K562 (cell line): ENCODE measurements around the gene ENO3.

ENCODE experiments used
- CTCF ChIP-seq, 3 experiments: IDR thresholded peaks in 2 of 3; conservative IDR thresholded peaks in 1 of 3; 2 replicates each; pipeline ENCODE4 v1.5.1; 2011 to 2012; ENCODE audit warnings: low read length in 3 of 3, mild to moderate bottlenecking in 3 of 3, control low read depth in 2 of 3, improper control_type of control experiment in 1 of 3, inconsistent platforms in 1 of 3, low read depth in 1 of 3, mixed read lengths in 1 of 3, moderate library complexity in 1 of 3; ENCODE audit not compliant: insufficient read depth in 2 of 3
- MAFK ChIP-seq: IDR thresholded peaks from 2 replicates; pipeline ENCODE4 v1.6.1; 2011; ENCODE audit warnings: low read length, improper control_type of control experiment
- SAFB ChIP-seq: fragments of 200-400 bp; formaldehyde crosslinking; IDR thresholded peaks from 2 replicates; pipeline ENCODE4 v1.6.1; 2017; ENCODE audit warnings: low read depth, low read length, borderline replicate concordance
- YY1 ChIP-seq, 3 experiments: IDR thresholded peaks; 2 replicates each; pipeline ENCODE4 v1.6.1; 2011; ENCODE audit warnings: low read length in 2 of 3, mild to moderate bottlenecking in 2 of 3, moderate library complexity in 2 of 3, borderline replicate concordance in 1 of 3, control low read depth in 1 of 3, low read depth in 1 of 3; ENCODE audit not compliant: insufficient read depth in 3 of 3, insufficient replicate concordance in 2 of 3, control insufficient read depth in 1 of 3, insufficient read length in 1 of 3; ENCODE audit errors: extremely low read depth in 1 of 3
- ZNF79 ChIP-seq: fragments of 250-450 bp; sonication (Bioruptor Pico); IDR thresholded peaks from 2 replicates; pipeline ENCODE4 v1.4.0; 2020; ENCODE audit warnings: low read depth, mild to moderate bottlenecking, moderate library complexity

DNA sequence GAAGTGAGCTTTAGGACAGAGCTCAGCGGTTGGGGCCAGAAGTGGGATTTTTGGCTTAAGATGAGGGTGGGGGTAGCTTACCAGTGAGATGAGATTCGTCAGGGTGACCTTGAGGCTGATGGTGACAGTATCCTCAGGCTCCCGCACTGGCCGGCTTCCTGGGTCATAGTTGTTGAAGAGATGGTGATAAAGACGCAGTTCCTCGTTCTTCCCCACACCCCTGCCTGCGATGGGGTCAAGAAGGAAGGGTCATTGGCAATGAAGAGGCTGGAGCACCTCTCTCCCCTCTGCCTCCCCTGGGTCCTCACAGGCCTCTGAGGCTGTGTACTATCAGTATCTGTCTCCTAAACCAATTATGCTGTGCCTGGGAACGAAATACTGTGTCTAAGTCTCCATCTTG lies 48.4 kb upstream of the ENO3 start:
- no peak for TF ChIP-seq CTCF (IDR thresholded peaks at IDR 0.05 in 2 of 3, conservative IDR thresholded peaks at IDR 0.05 in 1 of 3; ENCODE audit: insufficient read depth in 2 of 3, low read depth in 1 of 3, low read length in 3 of 3)
- TF ChIP-seq SAFB: no peak
- TF ChIP-seq ZNF79 (CRISPR knock-in tag): no peak
- no peak for TF ChIP-seq YY1 (IDR thresholded peaks at IDR 0.05; ENCODE audit: borderline replicate concordance in 1 of 3, control insufficient read depth in 1 of 3, extremely low read depth in 1 of 3, insufficient read depth in 3 of 3, insufficient read length in 1 of 3, insufficient replicate concordance in 2 of 3, low read depth in 1 of 3, low read length in 2 of 3)
- TF ChIP-seq MAFK: no peak
